Stimulated activated CD8-positive, alpha-beta memory T cell treated with anti-CD3 and anti-CD28 coated beads, Interleukin-7, amount 100 ng/mL, for 4 hours (primary cell): ENCODE results near the gene IGSF1.

Experiments
- DNase-seq, 2 donors: peaks; one replicate each; pipeline ENCODE4 v3.0.0-alpha.2; 2020; ENCODE audit warnings: low read depth in 2 of 2

The IGSF1 gene, protein sequence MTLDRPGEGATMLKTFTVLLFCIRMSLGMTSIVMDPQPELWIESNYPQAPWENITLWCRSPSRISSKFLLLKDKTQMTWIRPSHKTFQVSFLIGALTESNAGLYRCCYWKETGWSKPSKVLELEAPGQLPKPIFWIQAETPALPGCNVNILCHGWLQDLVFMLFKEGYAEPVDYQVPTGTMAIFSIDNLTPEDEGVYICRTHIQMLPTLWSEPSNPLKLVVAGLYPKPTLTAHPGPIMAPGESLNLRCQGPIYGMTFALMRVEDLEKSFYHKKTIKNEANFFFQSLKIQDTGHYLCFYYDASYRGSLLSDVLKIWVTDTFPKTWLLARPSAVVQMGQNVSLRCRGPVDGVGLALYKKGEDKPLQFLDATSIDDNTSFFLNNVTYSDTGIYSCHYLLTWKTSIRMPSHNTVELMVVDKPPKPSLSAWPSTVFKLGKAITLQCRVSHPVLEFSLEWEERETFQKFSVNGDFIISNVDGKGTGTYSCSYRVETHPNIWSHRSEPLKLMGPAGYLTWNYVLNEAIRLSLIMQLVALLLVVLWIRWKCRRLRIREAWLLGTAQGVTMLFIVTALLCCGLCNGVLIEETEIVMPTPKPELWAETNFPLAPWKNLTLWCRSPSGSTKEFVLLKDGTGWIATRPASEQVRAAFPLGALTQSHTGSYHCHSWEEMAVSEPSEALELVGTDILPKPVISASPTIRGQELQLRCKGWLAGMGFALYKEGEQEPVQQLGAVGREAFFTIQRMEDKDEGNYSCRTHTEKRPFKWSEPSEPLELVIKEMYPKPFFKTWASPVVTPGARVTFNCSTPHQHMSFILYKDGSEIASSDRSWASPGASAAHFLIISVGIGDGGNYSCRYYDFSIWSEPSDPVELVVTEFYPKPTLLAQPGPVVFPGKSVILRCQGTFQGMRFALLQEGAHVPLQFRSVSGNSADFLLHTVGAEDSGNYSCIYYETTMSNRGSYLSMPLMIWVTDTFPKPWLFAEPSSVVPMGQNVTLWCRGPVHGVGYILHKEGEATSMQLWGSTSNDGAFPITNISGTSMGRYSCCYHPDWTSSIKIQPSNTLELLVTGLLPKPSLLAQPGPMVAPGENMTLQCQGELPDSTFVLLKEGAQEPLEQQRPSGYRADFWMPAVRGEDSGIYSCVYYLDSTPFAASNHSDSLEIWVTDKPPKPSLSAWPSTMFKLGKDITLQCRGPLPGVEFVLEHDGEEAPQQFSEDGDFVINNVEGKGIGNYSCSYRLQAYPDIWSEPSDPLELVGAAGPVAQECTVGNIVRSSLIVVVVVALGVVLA (N-terminal part only)

DNA sequence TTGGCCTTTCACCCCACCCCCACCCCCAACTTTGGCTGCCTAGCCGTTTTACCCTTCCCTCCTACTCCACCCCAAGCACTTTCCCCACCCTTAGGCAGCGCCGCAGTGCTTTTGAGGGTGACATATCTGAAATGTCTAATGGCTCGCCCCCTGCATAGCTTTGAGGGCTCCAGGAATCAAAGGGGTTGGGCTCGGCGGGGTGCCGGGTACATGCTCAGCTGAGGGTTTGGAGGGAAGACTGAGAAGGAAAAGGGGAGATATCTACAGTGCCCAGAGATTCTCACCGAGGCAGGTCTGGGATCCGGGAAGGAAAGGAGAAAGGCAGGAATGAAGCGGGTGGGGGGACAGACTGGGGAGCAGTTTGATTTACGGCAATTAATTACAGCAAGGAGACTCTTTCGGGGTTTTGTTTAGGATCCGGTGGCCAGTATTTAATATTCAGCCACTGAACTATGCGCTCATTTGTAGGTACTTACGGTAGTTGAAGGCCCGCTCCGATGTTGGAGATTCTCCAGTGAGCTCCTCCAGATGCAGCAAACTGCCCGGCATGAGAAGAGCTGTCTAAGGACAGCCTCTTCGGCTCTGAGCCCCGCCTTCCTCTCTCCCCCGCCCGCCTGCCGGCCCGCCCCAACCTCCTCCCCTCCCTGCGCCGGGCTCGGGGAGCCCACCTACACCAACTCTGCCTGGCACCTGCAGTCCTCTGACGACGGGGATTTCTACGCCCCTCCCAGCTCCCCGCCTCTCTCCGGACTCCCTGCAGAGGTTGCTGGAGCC, at the start of gene IGSF1:
IGSF1 (minus strand) TSS at position 569 of the 774 bp plus-strand sequence. CDS start 2,632 bp downstream, outside the sequence.
- no peak for DNase-seq

DNA sequence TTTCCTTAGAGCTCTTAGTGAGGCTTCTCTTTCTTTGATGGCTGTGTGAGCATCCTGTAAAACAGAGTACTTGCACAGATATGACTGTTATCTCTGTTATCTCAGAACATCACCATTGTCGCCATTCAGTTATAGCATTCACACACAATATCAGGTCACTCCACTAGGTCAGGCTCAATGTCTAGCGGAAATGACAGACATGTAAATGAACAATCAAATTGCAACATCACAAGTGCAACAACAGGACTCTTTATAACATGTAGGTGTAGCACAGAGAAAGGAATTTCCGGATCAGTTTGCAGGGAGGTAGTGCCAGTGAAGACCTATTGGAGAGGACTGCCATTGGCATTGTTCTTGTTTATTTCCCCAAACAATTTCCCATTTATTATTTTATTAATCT, 43.2 kb upstream of the IGSF1 start:
- DNase-seq = no peak

GRCh38 chrX:131331152-131331551, 42.0 kb upstream of the IGSF1 start:
- no peak for DNase-seq

DNA sequence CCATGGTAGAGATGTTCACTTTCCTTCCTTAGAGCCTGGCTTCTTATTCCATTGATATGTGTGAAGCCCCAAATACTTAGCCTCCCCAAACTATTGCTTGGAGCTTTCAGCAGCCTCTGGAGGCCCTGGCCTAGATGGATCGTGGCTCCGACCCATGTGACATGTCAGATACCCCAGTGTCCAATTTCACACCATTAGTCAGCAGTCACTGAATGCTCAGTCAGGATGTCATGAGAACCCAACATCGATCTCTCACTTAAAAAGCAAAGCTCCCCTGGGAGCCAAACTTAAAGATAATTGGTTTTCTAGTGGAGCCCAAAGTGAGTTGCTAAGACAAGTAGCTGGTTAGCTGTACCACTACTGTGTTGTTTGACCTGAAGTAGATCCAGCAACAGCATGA, 41.6 kb upstream of the IGSF1 start:
- no peak for DNase-seq

GRCh38 chrX:131322651-131323050, 33.5 kb upstream of the IGSF1 start:
- no peak for DNase-seq

GRCh38 chrX:131317326-131317725, 28.2 kb upstream of the IGSF1 start:
- DNase-seq = no peak

DNA sequence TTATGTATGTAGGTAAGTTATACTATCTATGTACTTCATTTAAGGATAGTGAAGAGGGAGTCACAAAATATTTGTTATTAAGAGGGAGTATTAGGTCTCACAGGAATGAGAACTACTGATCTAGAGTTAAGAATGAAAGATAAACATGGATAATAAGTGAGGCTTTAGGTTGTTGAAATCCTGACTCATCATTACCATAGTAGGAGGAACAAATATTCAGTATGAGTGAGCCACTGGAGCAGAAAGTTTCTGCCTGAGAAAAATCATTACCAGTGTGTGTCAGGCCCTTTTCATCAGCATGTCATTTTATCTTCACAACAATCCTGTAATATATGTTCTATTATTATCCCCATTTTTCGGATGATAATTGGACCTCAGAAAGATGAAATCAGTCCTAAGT, 27.2 kb upstream of the IGSF1 start:
- no peak for DNase-seq

GRCh38 chrX:131308980-131309379, 19.9 kb upstream of the IGSF1 start:
- DNase-seq = no peak

DNA sequence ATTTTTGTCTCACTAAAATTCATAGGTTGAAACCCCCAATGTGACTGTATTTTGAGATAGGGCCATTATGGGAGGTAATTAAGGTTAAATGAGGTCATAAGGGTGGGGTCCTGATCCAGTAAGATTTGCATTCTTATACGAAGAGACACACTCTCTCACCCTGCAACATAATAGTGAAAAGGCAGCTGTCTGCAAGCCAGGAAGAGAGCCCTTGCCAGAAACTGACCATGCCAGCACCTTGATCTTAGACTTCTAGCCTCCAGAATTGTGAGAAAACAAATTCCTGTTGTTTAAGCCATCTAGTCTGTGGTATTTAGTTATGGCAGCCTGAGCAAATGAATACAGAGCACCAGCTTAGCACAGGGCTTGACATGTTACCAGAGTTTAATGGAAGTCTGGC, 17.5 kb upstream of the IGSF1 start:
- DNase-seq = no peak

GRCh38 chrX:131305926-131306325, 16.8 kb upstream of the IGSF1 start:
- DNase-seq = no peak

- no peak for DNase-seq
Measured at GRCh38 chrX:131302701-131303100, 13.6 kb upstream of the IGSF1 start.

- no peak for DNase-seq
Measured at GRCh38 chrX:131301155-131301554, 12.0 kb upstream of the IGSF1 start.

- DNase-seq = no peak
Measured at GRCh38 chrX:131298846-131299245, 9.7 kb upstream of the IGSF1 start.

GRCh38 chrX:131298036-131298435, 8.9 kb upstream of the IGSF1 start:
- DNase-seq = no peak

GRCh38 chrX:131289527-131289926, 421 bp upstream of the IGSF1 start:
- DNase-seq = no peak

GRCh38 chrX:131288188-131288587, 918 bp downstream of the IGSF1 start:
- no peak for DNase-seq

GRCh38 chrX:131287560-131288179, 1.4 kb downstream of the IGSF1 start:
- no peak for DNase-seq

- DNase-seq = no peak
Measured at GRCh38 chrX:131279617-131280016, 9.5 kb downstream of the IGSF1 start.

DNA sequence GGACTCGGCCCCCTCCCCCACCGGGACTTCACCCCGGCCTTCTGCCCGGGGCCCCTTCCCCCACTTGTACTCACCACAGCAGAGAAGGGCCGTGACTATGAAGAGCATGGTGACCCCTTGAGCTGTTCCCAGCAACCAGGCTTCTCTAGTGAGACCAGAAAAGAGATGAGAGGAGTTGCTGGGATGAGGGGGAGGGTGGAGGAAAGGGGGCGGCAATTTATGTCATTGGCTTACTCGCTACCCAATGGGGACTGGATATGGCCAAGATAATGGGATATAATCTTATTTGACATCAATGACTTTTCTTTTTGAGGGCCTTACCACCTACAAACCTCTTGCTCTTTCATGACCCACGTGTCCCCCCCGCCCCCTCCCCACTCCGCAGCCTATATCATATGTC, 9.9 kb downstream of the IGSF1 start:
- no peak for DNase-seq

DNA sequence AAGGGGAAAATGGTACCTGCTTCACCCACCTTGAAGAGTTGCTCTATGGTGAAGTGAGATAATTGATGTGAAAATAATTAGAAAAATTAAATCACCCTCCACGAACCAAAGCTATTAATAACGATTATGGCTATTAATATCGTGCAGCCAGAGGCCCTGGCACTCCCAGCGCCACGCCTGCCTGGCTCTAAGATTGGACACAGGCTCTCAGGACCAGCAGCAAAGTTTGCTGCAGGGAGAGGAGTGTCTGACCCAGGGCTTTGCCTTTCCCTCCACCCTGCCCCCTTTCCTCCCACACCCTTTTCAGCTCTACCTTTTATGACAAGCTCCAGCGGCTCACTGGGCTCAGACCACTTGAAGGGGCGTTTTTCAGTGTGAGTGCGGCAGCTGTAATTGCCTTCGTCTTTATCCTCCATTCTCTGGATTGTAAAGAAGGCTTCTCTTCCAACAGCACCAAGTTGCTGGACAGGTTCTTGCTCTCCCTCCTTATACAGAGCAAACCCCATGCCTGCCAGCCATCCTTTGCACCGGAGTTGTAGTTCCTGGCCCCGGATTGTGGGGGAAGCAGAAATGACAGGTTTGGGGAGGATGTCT, 11.5 kb downstream of the IGSF1 start:
- DNase-seq = no peak
